Uterus (tissue), 2 donors: Measurements from ENCODE around the gene DHX40.

ENCODE experiments used
- CTCF ChIP-seq, 4 experiments: fragments of 200-600 bp in 2 of 4; fragments of 450-650 bp in 2 of 4; sonication (generic) in 2 of 4; IDR thresholded peaks; one replicate each; pipeline ENCODE4 v1.5.1; 2016 to 2019; ENCODE audit warnings: antibody characterized with exemption in 4 of 4, mild to moderate bottlenecking in 2 of 4, moderate library complexity in 1 of 4
- POLR2A ChIP-seq, 2 donors: fragments of 450-650 bp; IDR thresholded peaks; one replicate each; pipeline ENCODE4 v1.6.1; 2016; ENCODE audit warnings: antibody characterized with exemption in 2 of 2, mild to moderate bottlenecking in 1 of 2, moderate library complexity in 1 of 2

GRCh38 chr17:59565171-59565958, at the start of gene DHX40:
- TF ChIP-seq CTCF (IDR thresholded peaks at IDR 0.05) (no peak), POLR2A (IDR thresholded peaks at IDR 0.05) (peak; percentile 58 to 63)
